ENCODE results near the gene DHX35.

- TF ChIP-seq CTCF (conservative IDR thresholded peaks at IDR 0.05; ENCODE audit: low read depth, low read length) (no peak), EZH2 (IDR thresholded peaks at IDR 0.05; ENCODE audit: borderline replicate concordance, low read depth, low read length, poor library complexity, severe bottlenecking) (no peak)
Measured at GRCh38 chr20:39069976-39070375, 107.8 kb downstream of the DHX35 start.

All from A673 (cell line).